ENCODE results near the gene CRKL.

Gene CRKL

DNA sequence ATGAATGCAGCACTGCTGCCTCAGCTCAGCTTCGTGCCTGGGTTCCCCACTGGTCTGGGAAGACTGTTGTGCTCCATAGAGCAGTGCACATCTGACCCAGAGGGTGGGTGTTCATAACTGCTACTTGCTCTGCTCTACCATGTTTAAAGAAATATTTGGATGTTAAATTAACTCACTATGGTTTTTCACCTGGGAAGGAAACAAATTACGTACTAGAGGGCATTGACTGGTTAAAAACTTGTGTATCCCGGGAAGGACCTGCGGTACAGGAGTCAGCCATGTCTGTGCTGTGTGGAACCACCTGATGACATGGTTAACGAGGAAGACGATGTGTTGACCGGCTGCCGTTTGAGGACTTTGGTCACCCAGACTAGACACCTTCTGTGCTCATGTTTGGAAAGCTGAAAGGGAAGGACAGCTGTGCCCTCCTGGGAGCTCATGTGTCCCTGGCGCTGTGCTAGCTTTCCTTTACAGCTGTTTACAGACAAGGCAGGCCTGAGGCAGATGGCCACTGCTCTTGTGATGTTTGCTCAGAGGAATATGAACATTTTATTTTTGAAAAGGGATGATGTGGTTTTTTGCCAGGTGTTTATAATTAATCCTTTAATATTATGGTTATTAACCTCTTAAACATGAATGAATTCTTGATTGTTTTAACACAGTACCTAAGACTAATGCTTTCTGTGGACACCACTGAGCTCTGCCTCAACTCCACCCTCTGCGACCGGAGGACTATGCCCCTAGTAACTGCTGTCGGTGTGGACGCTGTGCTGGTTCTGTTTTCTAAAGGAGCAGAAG lies 35.5 kb downstream of the CRKL start:
- no peak for DNase-seq (ENCODE audit: low spot score)

DNA sequence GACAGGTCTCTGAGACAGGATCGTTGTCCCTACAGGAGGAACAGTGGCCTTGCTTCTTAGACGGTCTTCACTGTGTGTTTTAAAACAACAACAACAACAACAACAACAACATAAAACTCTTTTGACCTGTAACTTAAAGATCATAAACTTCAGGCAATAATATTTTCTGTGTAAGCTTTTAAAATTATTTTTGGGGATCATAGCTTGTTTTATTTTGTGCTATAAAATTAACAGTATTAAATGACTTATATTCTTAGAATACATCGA lies 36.1 kb downstream of the CRKL start:
- no peak for DNase-seq (ENCODE audit: low spot score)

DNA sequence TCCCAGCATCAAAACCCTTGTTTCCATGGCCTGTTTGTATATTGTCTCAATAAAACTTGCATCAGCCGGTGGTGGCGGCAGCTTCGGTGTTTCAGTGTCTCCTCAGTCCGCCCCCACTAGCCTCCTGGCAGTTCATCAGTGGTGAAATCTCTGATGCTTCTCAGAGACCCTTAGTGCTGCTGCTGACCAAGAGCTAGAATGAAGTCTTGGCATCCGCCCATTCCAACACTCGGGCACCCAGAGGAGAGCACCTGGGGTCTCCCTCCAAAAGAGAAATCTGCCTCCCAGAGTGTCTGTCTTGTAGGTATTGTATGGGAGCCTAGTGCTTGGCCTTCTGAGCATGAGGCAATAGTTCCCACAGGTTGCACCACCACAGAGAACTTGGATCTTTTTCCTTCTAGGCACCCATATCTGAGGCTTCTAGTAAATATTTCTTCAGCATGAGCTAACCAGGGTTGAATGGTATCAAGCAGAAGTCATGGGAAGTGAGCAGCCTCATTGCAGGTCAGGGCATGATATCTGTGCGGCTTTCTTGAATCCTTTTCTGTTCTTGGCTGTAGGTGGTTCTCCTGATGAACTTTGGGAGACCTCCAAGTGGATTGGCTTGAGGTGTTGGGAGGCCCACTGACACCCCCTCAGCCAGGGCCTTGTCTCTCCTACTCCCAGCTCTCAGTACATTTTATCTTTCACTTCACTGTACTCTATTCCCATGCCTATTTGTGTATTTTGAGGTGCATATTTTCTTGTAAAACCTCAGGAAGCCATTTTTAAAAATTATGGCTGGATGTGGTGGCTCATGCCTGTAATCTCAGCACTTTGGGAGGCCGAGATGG lies 36.7 kb downstream of the CRKL start:
- DNase-seq (ENCODE audit: low spot score) = no peak

DNA sequence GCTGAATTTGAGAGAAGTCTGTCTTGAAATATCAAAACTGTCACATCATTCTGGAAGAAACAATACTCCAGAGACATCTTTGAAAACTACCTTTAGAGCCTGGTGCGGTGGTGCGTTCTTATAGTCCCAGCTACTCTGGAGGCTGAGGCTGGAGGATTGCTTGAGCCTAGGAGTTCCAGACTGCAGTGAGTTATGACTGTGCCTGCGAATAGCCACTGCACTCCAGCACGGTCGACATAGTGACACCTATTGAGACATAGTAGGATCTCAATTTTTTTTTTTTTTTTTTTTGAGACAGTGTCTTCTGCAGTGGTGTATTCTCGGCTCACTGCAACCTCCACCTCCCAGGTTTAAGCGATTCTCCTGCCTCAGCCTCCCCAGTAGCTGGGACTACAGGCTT lies 38.3 kb downstream of the CRKL start:
- DNase-seq (ENCODE audit: low spot score) = no peak

DNA sequence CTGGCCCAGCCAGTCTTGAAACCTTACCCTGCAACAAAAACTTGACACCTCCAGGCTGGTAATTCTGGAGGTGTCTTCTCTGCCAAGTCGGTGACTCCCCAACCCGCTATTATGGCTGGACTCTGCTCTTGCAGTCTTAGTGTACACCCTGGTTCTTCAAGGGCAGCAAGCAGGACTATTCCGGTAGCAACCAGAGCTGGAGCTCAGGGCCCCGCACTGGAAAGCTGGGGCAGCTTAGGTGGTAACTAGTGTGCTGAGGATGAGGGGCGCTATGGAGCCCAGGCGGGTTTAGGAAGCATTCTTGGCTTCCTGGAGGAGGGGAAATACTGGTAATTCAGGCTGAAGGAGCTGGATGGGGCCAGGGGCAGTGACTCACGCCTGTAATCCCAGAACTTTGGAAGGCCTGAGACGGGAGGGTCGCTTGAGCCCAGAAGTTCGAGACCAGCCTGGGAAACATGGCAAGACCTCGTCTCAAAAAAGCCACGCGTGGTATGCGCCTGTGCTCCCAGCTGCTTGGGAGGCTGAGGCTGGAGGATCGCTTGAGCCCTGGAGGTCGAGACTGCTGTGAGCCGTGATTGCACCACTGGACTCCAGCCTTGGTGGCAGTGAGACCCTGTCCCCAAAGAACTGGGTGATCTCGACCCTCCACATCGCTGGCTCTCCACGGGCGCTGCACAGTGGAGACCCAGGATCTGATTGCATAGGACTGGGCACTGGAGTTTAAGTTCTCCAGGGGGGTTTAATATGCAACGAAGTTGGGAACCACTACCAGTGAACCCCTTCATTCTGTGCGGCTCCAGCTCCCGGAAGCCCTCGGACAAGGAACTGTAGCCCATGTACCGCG lies 39.3 kb downstream of the CRKL start:
- DNase-seq (ENCODE audit: low spot score) = peak; percentile 59

DNA sequence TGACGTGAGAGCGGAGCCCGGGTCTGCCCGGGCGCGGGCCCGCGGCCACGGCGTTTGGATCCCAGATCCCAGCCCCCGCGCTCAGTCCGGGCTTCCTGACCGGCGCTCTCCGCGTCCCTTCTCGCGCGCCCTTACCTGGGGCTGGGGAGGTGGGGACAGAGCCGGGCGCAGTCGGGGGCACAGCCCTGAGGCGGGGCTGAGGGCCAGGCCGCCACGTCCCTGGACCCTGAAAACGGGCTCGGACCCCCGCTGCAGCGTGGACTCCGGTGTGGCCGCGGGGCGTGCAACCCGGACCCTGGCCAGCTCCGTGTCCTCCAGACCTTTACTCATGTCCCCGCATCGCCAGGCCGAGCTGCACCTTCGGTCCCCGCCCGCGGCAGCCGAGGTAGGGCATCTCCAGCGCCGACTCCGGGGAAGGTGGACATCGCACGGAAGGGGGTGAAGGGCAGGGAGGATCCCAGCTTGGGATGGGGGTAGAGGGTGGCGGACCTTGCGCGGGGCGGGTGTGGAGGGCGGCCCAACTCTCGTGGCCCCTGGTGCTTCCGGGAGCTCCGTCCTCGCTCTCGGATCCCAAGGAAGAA lies 40.0 kb downstream of the CRKL start:
- peak; percentile 44 for DNase-seq (ENCODE audit: low spot score)

DNA sequence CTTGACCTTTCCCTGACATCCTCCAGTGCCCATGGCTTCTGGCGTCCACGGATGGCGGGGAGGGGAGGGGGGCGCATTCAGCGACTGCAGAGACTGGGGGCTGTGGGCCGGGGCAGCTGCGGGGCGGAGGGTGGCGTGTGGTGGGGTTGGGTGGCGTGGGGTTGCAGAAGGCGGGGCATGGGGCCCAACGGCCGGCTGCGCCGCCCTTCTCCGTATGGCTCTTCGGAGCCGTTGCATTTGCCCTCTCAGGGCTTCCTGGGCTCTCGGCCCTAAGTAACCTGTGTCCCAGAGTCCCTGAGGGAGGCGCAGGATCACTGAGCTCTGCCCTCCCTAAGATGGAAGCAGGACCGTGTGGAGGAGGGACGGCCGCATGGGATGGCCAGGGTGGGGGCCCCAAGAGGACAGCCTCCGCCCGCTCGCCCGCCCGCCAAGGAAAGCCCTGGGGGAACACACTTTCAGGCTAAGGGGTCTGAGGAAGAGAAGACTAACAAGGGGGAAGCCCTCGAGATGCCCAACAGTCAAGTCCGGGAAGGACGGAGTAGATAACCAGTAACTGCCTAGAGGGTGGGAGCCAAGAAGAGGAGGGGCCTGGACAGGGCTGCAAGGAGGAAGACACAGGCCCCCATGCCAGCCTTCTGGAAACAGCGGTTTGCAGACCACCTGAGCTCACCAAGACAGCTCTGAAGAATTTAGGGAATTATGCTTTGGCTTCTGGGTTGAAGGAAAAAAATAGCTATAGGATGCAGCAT lies 40.6 kb downstream of the CRKL start:
- DNase-seq (ENCODE audit: low spot score) = peak; percentile 62

DNA sequence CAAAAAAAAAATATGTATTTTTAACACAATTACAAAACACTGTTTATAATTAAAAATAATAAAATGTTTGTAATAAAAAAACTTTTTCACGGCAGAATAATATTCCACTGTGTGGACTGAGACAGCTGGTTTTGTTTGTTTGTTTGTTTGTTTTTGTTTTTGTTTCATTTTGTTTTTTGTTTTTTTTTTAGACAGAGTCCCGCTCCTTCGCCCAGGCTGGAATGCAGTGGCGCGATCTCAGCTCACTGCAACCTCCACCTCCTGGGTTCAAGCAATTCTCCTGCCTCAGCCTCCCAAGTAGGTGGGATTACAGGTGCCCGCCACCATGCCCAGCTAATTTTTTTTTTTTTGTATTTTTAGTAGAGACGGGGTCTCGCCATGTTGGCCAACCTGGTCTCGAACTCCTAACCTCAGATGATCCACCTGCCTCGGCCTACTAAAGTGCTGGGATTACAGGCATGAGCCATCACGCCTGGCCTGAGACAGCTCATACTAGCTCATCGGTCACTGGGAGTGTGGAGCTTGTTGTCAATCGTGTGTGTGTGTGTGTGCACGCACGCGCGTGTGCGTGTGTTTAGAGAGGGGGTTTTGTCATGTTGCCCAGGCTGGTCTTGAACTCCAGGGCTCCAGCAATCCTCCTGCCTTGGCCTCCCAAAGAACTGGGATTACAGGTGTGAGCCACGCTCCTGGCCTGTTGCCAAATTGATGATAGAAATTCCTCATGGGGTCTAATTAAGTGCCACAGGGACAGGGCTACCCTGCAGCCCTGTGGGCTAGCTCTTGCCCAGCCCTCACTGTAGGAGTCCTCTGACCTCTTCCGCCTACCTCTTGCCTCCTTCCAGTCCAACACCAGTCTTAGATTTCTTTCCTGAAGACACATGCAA lies 42.6 kb downstream of the CRKL start:
- DNase-seq (ENCODE audit: low spot score) = no peak

DNA sequence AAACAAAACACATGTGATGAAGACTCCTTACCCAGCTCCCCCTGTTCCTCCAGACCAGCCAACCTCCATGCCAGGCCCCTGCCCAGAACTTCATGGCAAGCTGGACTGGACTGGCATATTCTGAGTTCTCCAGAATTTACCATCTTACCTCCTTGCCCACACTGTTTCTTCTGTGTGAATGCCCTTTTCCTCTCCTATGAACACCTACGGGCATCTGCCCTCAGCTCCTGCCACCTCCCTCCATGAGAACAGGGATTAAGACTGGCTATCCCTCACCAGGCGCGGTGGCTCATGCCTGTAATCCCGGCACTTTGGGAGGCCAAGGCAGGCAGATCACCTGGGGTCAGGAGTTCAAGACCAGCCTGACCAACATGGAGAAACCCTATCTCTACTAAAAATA lies 43.4 kb downstream of the CRKL start:
- DNase-seq (ENCODE audit: low spot score) = no peak

DNA sequence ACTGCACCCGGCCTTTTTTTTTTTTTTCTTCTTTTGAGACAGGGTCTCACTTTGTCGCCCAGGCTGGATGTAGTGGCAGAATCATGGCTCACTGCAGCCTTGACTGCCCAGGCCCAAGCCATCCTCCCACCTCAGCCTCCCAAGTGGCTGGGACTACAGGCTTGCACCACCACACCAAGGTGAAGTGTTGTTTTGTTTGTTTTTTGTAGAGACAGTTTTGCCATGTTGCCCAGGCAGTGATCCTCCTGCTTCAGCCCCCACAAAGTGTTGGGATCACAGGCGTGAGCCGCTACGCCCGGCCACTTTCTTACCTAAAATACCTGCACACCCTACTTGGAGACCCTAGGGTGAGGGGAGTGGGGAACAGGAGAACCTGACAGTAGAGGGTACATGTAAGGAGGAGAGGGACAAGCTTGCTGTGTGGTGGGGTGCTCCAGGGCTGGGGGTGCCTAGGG lies 45.3 kb downstream of the CRKL start:
- no peak for DNase-seq (ENCODE audit: low spot score)

DNA sequence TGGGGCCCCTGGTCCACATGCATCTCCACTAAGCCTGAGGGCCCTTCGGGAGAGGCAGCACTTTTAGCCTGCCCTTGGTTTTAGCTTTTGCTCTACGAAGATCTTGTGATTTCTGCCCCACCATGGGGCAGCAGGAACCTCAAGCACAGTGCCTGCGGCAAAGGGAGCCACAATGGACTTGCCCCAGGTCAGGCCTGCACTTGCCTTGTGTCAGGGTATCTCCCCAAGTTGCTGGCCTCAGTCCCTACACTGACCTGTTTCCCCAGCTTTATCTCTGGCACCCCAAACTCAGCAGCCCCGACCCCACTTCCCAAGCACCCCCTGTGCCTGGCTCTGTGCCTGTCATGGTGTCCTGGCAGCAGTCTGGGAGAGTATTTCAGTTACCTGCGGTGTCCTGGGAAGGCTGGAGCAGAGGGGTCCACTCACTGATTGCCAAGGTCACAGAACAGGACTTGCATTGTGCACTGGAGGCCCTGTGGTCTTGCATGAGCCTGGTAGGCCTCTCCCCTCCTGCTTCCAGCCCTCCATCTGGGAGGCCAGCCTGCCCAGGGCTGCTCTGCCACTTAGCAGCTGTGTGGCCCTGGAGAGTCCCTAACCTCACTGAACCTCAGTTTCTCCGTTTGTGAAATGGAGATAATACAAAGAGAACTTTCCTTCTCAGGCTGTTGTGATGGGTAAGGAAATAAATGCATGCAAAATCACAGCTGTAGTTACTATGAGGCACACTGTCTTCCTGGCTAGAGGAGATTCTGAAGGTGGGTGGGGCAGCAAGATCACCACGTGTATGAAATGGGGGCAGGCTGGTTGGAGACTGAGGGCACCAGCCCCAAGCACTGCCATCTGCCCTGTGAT lies 46.2 kb downstream of the CRKL start:
- no peak for DNase-seq (ENCODE audit: low spot score)

DNA sequence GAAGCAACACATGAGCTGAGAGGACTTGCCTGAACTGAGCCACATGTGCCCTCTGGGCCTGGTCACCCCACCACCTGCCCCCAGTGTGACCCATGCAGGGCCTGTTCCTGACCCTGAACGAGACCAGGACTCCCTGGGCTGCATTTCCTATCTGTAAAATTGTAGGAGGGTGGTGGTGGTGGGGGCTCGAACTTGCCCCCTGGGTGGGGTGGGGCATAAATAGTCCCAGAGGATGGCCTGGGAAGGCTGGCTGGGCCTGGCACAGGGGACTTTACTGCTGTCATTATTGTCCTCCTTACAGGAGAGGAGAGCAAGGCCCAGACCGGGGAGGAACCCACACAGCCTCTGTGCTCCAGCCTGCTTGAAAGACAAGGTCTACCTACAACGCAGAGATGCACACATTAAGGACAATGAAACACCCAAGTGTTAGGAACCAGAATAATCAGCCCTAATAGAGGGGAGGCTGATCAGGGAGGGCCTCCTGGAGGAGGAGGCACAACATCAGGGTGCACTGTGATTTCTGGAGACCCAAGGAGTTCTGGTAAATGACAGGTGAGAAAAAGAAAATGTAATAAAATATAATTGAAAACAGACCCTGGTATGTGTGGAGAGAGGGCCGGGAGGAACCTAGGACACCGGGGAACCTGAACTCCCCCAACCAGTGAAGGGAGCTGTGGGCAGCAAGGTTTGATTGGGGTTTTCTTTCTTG lies 47.0 kb downstream of the CRKL start:
- no peak for DNase-seq (ENCODE audit: low spot score)

DNA sequence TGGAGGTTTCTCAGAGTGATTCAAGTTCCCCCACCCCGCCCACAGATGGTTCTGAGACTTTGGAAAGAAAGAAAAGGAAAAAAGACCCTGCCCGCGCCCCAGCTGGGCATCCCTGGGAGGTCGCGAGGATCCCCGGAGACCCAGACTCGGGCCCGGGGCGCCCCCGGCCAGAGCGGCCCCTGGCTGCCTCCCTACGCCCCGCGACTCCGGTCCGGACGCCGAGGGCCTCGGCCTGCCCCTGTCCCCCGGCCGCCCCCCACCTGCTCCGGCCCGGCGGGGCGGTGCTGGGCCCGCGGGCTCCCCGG lies 47.5 kb downstream of the CRKL start:
- DNase-seq (ENCODE audit: low spot score) = no peak

DNA sequence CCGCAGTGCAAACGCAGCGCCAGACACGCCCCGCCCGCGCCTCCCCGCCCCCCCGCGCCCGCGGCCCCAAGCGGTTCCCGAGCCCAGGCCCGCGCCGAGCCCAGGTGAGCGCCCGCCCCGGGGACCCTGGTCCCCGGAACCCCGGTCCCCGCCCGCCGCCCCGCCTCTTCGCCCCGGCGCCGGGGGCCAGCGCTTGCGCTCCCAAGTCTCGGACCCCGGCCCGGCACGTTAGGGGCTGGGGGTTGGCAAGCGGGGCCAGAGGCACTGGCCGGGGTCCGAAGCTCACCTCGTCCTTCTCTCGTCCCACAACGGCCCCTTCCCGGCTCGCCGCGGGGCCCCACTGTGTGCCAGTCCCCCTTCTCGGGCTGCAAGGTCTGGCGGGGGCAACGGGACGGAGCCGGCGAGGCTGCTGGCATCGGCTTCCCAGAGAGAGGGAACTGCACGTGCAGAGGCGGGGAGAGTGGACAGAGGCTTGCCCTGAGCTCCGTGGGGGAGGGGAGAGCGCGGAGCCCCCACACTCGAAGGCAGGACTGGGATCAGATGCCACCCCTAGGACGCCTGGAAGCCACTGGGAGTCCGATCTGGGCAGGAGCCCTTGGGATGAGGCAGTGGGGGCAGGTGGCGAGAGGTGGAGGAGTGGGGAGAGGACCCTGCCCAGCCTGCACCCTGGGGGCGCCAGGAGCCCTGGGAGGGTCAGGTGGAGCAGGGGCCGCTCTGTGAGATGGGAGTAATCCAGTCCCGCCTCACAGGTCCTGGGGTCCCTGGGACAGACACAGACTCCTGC lies 48.1 kb downstream of the CRKL start:
- DNase-seq (ENCODE audit: low spot score) = no peak

DNA sequence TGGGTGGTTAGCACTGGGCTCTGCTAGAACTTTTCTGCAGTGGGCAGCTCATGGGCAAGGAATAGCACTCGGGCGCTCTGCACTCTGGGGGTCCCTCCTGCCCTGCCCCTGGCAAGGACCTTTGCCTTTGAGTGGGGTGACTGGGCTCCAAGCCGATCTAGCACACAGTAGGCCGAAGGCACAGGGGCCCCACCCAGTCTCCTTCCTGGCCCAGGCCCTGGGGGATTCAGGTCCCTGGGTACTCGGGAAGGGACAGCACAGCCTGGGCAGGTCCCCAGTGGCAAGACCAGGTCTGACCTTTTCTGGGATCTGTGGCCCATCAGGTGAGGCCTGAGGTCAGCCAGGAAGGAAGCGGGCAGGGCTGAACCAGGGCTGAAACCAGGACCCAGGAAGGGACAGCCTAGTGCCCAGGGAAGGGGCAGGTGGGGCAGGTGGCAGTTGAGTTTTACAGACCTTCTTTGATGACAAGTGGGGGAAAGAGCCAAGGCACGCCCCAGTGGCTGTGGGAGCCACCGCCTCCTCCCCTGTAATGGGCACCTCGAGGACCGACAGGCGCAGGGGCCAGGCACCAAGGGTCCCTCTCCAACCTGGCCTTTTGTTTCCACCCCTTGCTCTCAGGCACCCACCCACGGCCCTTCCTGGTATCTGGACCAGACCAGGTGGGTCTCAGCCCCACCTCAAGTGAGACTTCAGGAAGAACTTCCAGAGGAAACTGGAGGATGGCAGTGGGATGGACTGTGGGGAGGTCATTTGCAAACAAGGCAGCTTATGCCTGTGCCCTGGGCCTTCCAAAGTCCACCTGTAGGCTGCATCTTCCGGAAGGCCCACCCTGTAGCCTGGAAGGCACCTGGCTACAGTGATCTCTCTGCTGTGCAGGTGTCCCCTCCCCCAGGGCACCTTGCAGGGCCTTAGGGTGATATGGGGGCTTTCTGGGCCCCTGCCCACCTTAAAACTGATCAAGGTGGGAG lies 49.0 kb downstream of the CRKL start:
- no peak for DNase-seq (ENCODE audit: low spot score)

DNA sequence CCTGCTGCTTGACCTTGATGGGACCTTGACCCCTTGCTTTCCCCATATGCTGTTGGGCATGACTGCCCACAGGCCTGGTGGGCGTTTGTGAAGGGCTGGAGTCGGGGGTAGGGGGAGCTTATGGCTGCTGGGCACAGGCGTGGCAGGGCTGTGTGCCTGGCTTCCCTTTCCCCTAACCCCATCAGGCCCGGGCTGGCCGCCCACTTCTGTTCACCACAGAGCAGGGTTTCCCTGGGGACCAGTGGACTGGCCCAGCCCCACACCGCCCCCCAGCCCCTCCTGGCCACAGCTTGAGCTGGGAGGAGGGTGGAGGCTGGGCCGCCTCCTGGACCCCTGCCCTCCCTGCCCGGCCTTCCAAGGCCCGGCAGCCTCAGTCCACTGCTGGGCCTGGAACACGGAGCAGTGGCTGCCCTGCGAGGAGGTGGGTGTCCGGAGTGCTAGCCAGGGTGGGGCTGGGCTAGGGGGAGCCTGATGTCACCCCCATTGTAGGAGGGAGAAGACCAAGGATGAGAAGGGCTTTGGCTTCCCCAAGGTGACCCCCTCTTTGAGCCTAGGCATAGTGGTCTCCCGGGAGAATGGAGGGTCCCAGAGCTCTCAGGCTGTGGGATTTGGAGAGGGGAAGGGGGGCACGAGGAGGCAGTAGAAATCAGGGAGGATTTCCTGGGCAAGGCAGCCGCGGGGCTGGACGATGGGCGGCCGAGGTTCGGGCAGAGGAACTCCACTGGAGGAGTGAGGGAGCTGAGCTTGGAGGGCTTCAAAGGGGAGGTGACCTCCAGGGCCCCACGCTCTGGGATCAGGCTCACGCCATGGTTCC lies 49.9 kb downstream of the CRKL start, which contains the start of gene AIFM3:
Gene AIFM3 (plus strand): TSS at position 373 of the 814 bp plus-strand sequence. CDS start 690 bp downstream, outside the sequence.
- DNase-seq (ENCODE audit: low spot score) = no peak
